ENCODE data around the gene EPHB1.
"Not testable (repeated sequence)": the region's sequence is repeated elsewhere in the genome, so short reads cannot be mapped to it uniquely, and the experiment has no call there.

EPHB1 gene

DNA sequence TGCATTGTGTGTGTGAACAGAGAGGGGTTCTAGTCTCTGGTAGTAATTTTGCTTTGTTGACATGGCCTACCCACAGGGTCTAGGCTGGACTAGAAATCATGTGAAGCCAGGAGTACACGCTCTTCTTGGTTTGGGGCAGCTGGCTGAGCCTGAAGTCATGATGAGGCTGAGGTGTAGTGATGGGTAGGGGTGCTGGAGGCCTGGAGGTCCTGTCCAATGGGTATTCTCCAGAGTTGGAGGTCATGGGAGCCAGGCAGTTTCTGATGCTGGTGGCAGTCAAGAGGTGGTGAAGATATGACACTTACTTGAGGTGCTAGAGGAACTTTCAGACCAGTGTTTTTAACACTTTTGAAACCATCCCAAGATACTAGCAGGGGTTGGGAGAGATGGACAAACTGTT, 18.5 kb upstream of the EPHB1 start:
- DNase-seq: no peak

DNA sequence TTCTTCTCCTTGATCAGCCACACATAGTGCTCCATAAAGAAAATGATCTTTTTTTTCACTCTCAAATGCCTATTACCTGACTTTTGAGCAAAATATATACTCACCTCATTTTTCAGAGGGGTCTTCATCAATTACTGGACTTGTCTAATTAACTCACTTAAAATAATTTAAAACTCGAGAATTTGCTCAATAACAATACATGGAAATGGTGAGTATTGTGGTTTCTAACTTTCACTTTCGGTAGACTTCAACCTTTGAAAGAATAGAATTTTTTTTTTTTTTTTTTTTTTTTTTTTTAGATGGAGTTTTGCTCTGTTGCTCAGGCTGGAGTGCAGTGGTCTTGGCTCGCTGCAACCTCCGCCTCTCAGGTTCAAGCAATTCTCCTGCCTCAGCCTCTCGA, 17.7 kb upstream of the EPHB1 start:
- no peak for DNase-seq

DNA sequence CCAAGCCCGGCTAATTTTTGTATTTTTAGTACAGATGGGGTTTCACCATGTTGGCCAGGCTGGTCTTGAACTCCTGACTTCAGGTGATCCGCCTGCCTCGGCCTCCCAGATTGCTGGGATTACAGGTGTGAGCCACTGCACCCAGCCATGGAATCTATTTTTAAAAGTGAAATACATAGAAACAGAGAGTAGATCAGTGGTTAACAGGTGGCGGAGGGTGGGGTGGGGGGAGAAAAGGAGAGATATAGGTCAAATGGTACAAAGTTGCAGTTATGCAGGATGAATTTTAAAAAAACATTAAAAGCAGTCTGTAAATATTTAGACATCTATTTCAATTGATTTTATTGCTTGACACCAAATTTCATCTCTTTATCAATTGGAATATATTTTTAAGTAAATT, 6.8 kb upstream of the EPHB1 start:
- not testable (repeated sequence) for DNase-seq

DNA sequence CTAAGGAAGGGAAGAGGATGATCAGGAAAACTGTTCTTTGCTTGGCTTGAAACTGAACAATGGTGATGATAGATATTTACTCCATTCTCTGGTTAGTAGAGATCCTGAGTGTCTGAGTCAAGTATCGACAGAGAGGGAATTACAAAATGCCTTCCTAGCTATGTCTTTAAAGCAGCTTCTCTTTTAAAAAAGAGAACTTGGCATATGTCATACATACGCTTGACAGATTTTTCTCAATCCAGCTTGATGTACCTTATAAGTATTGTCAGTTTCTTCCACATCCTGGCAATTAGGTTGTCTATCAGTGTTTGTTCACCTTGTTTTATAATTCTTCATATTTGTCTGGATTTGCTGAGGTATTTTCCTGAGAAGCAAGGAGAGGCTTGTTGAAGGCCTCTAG, 5.0 kb upstream of the EPHB1 start:
- no peak for DNase-seq

DNA sequence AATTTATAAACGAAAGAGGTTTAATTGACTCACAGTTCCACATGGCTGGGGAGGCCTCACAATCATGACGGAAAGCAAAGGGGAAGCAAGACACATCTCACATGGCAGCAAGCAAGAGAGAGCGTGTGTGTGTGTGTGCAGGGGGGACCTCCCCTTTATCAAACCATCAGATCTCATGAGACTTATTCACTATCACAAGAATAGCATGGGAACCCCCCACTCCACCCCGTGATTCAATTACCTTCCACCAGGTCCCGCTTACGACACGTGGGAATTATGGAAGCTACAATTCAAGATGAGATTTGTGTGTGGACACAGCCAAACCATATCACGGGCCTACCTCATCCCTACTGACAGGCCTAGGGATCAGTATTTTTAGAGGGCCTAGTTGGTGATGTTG, 3.1 kb upstream of the EPHB1 start:
- no peak for DNase-seq

DNA sequence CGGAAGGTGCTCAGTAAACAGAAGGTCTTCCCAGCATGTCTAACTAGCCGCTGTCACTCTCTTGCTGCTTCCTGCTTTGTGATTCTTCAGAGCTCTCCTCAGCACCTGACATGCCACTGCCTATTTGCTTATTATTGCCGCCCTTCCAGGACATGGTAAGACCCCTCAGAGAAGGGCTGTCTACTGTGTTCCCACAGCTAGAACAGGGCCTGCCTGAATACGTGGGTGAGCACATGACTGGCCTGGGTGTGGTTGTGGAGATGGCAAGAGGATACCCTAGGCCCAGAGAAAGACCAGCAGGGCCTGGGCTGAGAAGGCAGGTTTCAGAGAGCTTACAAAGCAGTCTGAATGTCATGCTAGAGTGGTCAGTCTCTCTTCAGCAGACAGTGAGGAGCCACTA, 2.4 kb upstream of the EPHB1 start:
- DNase-seq: no peak

DNA sequence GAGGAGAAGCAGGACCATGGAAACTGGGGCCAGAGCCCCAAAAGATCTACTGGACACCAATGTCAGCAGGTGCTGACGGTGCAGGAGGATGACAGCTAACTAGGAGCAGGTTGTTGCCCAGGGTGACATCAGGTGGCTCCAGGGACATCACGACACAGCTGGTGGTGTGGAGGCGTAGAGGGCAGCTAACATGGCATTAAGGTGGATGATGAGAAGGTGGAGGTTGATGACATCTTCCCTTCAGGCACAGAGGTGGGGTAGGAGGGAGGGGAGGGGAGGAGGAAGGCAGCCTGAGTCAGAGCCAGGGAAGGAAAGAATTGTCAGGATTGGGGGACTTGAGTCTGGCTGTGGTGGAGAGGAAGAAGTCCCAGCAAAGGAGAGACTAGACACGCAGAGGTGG, 1.5 kb upstream of the EPHB1 start:
- no peak for DNase-seq

DNA sequence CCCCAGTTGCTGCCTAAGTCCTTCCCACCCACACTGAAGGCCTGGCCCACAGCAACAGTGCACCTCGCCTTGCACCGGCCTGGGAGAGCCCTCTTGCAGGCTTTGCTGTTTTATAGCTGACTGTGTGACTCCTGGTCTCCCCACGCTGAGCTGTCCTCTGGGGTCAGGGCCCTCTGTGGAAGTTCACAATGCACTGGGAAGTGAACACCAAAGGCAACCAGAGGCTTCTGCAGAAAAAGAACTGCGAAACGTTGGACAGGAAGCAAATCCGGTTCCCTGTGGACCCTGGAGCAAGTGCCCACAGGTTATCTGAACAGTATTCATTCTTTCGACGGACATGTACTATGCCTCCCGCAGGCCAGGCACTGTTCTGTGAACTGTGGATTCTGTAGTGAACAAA, 737 bp upstream of the EPHB1 start:
- no peak for DNase-seq

DNA sequence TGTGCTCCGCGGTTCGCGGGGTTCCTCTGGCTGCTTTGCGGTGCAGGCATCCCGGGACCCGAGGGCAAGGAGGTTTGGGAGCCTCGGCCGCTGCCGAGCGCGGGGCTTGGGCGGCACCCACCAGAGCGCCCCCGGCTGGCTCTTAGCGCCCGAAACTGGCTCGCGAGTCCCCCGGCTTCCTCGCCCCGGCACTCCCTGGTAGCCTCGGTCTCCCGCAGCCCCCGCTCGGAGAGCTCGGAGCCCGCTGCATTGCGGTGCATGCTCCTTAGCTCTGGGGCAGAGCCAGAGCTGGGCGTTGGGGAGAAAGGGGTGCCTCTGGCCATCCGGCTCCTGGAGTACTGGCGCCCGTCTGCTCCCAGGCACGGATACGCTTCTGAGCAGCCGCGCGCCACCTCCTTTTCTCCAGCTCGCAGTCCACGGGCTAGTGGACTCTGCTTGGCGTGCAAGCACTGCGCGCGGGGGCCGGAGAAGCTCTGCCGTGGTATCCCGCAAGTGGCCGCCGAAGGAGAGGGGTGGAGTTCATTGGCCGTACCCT, 753 bp downstream of the EPHB1 start:
- no peak for DNase-seq

DNA sequence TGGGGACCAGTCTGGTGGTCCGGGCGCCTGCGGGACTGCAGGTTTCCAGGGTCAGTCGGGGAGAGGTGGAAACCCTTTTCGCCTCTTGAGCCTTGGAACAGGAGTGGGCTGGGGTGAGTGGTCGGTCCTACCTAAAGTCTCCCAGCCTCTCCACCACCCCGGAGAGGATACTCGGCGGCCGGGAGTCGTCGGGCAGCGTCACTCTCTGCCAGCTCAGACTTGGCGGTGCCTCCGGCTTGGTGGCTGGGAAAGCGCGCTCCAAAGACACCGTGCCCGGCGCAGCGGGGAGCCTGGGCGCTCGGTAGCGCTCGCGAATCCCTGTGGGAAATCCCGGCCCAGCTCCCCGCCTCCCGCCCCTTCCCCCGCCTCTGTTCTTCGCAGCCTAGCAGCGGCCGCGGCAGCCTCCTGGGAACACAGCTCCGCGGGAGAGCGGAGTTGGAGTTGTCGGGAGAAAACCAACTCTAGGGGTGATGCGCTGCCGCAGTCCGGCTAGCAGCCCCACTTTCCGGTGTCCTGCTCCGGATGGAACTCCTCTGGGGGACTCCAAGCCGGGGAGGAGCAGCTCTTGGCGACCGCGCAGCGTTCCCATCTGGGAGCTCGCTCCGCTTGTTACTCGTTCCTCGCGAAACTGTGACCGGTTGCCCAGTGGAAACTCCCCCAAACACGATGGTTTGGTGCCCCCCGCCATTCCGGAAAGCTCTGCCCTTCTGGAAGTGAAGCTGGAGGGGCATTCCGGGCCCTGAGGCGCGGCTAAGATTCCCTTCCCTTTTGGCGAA, 1.4 kb downstream of the EPHB1 start:
- DNase-seq: peak; percentile 72

DNA sequence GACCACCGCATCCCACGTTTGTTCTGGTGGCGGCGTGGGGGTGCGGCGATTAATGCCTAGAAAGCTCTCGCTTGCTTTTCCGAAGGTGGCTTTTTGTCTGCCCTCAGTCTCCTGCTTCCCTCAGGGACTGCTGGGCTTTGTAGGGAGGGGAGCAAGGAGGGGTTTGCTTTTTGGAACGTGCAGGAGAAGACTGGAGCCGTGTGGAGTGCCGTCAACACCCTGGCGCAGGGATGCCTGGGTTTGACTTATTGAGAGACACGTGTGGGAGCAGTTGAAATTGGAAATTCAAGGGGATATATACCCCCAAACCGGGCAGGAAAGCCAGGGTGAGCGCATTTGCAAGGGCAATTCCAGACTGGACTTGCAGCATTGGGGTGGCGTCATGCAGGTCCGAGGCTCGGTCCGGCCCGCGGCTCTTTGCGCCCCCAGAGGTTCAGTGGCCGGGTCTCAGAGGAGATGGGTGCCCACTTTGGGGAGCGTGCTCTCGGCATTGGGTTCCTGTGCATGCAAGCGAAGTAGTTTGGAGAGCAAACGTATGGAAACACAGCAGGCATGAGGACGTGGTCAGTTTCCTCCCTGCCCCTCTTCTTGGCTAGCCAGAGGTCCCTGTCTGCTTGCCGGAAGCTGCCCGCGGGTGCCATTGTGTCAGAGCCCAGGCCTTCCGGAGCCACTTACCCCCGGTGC, 2.1 kb downstream of the EPHB1 start:
- DNase-seq: no peak

DNA sequence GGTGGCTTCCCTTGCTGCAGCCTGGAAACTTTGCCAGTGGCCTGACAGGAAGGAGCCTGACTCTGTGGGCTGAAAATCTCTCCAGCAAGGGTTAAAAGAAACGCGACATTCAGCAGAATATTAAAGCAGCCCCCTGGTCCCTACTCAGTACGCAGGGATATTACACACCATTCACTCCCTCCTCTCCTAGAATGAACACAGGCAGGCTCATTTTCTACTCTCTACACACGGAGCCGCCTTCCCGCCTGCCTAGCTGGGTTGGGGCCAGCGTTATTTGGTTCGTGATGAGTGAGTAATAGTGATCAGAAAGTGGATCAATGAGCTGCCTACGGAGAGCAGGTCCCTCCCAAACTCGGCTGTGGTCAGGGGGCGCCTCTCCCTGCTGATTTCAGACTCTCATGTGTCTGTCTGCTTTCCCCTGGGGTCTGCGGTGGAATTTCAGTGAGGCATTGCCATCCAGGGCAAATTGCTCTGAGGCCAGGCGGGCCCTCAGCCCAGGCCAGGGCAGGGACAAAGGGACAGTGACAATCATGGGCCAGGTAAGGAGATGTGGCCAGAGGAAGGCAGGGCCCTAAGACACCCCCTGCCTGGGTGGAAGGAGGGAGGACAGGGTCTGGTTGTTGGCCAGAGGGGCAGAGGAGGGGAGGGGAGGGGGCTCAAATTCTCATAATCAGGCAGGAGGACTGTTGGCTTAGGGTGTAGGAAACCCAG, 2.8 kb downstream of the EPHB1 start:
- peak; percentile 18 for DNase-seq

DNA sequence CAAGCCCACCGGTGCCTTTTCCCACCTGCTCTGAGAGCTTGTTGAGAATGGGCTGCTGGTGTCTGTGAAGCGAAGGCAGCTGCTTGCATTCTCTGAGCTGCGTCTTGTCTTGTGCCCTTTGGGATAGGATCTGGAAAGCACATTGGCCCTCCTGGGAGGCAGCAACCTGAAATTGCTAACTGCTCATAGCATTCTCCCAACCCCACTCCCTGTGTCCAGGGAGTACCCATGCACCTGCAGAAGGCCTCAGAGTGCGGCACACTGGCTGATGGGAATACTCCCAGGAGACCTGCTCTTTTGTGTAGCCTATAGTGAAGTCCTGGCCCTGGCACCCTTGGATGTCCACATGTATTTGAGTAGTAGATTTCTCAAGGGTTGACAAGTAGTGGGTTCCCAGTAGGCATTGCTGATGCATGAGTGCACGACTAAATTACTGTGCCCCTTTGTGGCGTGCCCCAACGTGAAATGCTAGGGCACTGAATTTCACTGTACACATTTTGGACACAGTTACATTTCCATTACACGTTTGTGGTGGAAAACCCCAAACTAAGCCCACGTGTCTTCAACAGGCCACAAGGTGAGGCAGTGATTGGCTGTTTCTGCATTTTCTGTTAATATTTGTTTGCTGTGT, 3.7 kb downstream of the EPHB1 start:
- no peak for DNase-seq

DNA sequence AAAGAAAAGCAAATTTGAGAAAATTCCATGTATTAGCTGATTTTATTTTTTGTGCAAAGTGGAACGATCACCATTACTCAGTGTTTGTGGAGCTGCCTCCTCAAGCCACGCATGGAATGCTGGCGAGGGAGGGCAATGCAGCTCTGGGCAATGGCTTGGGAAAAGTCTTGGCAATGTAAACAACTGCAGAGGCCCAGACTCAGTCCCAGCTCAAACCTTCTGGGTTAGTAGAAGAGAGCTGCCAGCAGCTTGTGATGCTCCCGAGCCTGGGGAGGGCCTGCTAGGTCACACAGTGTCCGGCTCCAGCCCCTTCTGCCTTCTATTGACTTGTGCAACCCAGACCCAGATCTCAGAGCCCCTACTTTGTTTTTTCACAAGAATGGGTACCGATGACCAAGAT, 4.3 kb downstream of the EPHB1 start:
- no peak for DNase-seq

DNA sequence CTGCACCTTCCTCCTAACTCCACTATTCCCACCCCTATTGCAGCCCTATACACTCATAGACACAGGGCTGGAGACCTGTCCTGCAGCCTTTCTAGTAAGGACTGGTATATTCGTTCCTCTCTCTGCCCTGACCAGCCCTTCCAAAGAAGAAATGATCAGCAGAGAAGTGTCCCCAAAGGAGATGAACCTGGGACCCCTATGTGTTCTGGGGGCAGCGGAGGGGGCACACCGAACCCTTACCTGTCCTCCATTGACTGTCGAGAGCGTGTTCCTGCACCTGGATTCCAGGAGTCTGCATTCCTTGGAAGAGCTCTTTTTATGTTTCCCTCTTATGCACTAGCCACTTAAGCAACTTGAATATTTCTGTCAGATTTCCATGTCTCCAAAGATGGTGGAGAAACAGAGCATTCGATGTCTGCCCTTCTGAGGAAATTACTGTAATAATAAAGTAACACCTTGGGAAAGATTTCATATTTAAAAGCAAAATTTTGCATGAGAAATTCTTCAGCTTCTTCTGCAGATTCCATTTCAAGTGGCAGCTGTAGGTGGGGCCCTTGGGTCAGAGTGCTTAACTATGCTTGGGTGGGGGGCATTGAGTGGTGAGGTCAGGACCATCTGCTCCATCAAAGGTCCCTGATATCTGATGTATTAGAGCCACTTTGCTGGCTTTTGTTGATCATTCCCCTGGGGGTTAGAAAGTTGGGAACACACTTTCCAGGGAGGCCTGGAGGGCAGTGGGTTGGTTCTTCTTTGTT, 6.3 kb downstream of the EPHB1 start:
- DNase-seq: no peak

DNA sequence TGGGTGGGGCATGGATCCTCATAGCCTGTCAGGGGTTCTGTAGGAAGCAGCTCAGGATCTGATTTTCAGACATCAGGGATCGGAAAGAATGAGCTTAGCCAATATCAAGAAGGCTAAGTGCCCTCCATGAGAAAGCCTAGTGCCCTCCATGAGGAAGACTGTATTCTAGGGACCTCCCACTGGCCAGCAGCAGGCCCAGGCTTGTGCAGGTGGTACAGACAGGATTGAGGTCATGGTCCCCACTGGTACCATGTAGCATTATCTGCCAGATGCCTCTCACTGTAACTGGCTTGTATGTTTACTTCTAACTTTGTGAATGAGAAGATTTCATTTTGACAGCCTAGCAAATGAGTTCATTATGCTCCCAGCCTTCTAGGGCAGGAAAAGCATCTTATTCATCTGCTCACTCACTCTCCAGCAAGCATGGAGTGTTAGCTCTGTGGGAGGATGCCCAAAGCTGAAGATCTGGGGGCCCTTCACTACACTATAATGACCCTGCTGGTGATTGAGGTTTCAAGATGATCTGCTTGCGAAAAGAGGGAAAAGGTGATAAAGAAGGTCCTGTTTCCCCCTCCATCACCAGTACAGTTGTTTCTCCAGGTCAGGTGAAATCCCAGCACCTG, 7.5 kb downstream of the EPHB1 start:
- DNase-seq: no peak

DNA sequence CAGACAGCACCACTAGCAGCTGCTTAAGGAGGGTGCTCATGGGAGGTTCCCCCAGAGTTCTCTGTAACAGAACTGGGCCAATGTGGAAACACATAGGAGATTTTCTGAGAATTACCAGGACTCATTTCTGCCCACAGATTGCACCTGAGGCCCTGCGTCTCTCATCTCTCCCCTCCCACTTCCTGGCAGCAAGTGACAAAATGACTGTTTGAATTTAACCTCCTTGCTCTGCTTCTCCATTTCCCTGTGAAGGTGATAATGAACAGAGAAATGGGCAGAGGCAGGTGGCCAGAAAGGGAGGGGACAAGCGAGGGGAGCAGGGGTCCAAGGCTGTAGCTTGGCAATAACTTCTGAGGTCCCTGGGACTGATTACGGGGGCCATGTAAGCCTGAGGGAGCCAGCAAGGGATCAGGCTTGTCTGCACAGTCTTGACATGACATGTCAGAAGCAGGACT, 8.0 kb downstream of the EPHB1 start:
- DNase-seq: no peak

DNA sequence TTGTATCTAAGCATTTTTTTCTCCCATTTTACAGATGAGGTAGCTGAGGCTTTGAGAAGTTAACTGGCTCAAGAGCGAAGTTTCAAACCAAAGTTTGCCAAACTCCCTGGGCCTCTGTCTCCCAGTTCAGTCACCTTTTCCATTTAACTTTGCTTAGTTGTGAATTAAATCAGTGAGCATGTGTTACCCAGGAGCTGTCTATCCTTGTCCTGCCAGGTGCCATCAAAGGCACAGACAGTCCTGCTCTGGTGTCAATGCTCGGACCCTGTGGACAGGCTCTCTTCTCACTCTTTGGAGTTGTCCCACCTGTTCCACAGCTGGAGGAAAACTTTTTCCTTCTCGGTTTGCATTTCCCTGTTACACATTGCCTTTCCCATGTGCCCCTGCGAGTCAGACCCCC, 8.6 kb downstream of the EPHB1 start:
- DNase-seq: no peak

DNA sequence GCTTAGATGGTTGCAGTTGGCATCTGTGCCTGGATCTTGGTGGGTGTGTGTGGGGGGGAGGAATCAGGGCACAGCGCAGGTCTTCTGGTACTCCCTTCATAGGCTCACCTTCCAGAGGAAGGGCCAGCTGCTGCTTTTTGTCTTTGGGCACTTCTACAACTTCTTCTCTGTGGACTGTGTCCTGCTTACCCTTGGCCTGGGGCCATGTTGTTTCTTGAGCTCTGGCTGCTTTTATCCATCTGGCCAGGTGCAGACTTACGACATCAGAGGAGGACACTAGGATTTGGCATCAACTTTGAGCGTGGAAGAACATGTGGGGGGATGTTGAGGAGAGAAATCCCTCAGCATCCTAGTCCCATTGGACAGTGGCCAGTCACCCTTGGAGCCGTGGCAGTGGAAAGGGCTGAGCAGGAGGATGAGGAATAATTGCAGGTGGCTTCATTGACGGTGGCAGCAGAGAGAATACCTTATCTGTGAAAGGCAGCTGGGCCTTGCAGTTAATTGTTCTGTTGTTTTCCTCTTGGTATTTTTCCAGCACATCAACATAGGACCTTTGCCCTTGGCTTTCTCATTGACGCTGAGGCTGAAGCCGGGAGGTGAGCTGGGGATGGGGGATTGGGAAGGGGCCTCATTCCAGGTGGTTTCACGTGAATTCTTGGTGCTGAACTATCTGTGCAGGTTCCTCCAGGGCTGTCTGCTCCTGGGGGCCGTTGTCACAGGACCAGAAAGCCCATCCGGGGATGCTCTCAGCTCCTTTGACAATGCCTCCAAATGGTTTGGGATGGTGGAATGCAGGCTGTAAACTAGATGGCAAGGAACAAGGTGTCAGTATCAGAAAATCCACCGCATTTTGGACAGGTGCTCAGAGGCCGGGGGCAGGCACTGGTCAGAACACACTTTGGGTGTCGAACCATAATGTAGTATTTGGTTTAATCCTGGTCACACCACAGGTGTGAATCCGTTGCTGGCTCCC, 9.7 kb downstream of the EPHB1 start:
- DNase-seq: no peak

DNA sequence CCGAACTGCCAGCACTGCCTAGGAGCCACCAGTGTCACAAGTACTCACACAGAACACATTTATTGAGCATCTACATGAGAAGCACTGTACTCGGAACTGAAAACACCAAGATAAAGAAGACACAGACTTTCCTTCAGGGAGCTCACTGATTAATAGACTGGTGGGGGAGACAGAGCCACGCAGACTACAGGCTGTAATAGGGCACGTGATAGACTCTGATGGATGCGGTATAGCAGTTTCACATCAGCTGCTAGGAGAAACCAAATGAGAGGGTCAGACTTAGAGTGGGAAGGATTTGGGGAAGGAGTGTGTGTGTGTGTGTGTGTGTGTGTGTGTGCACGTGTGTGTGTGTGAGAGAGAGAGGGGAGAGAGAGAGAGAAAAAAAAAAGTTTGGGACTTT, 12.1 kb downstream of the EPHB1 start:
- DNase-seq: no peak
